ENCODE results near the gene PON2.

Gene PON2

GRCh38 chr7:95430864-95431263 is 4.0 kb downstream of the PON2 start:
- peaks cover 0 to 22% (median 14%) of the 10 kb centered on the region in 4 experiments for H3K4me1 ChIP-seq (ENCODE audit: control extremely low read depth in 1 of 4, control insufficient read depth in 4 of 4, insufficient read depth in 4 of 4, low read length in 3 of 4)
- 67% methylated on average over 1 of the region's 2 CpGs for WGBS (ENCODE audit: insufficient coverage)
- no peaks in the 10 kb centered on the region for H3K9me3 ChIP-seq (ENCODE audit: control extremely low read depth in 1 of 5, control insufficient read depth in 4 of 5, insufficient read depth in 2 of 5, low read depth in 1 of 5, low read length in 4 of 5)
- H3K4me3 ChIP-seq (ENCODE audit: control insufficient read depth in 1 of 7, extremely low read depth in 1 of 7, insufficient read depth in 4 of 7, low read depth in 2 of 7, low read length in 6 of 7): no peak overlapping the region
- POLR2A ChIA-PET: interaction anchor here (0.6 to 0.7 kb wide), 2 partner anchors 14 to 924 kb away, joined by 3 to 4 read pairs; no protein-coding TSS in a partner anchor
- H3K36me3 ChIP-seq (ENCODE audit: control insufficient read depth in 4 of 4, insufficient read depth in 4 of 4, low read length in 3 of 4): peaks cover 0 to 6% (median 1%) of the 10 kb centered on the region in 4 experiments
- DNase-seq: no peak
- no peaks in the 10 kb centered on the region for H3K27me3 ChIP-seq (replicated peaks in 2 of 5; ENCODE audit: control insufficient read depth in 4 of 5, insufficient read depth in 5 of 5, low read length in 4 of 5)
- H3K27ac ChIP-seq (ENCODE audit: insufficient read depth in 1 of 2, low read depth in 1 of 2, low read length in 2 of 2, poor library complexity in 1 of 2, severe bottlenecking in 2 of 2): no peak overlapping the region
- CTCF ChIA-PET: no interaction called here

DNA sequence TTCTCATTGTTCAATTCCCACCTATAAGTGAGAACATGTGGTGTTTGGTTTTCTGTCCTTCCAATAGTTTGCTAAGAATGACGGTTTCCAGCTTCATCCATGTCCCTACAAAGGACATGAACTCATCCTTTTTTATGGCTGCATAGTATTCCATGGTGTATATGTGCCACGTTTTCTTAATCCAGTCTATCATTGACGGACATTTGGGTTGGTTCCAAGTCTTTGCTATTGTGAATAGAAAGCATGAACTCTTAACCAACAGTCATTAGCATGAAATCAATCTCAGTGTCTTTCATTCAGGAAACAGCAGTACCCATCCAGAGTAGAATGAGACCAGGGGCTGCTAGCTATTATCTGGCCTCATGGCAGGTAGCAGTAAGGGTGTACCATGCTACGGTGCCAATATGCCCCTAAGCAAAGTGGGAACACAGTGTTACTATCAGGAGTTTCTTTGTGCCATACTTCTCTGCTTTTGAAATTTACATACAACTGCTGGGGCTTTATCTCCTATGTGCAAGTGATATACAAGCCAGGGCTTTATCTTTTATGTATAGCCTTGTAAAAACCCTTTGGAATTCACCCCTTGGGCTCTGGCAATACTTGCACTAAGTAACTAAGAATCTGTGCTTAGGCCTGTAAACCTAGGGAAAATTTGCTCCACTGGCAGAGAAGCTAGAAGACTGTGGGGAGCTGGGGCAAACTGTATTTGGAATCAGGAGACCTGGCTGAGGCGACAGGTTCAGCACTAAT is 5.4 kb downstream of the PON2 start:
- 100% methylated on average over 1 of the region's 5 CpGs for WGBS (ENCODE audit: insufficient coverage)
- POLR2A ChIA-PET: no interaction called here
- H3K4me1 ChIP-seq (ENCODE audit: control extremely low read depth in 1 of 4, control insufficient read depth in 4 of 4, insufficient read depth in 4 of 4, low read length in 3 of 4): peaks cover 0 to 12% (median 6%) of the 10 kb centered on the region in 4 experiments
- CTCF ChIA-PET: no interaction called here
- peaks cover 0 to under 1% (median 0%) of the 10 kb centered on the region in 5 experiments for H3K9me3 ChIP-seq (ENCODE audit: control extremely low read depth in 1 of 5, control insufficient read depth in 4 of 5, insufficient read depth in 2 of 5, low read depth in 1 of 5, low read length in 4 of 5)
- H3K27ac ChIP-seq (ENCODE audit: insufficient read depth in 1 of 2, low read depth in 1 of 2, low read length in 2 of 2, poor library complexity in 1 of 2, severe bottlenecking in 2 of 2): no peak overlapping the region
- H3K4me3 ChIP-seq (ENCODE audit: control insufficient read depth in 1 of 7, extremely low read depth in 1 of 7, insufficient read depth in 4 of 7, low read depth in 2 of 7, low read length in 6 of 7): no peak overlapping the region
- no peak for DNase-seq
- no peaks in the 10 kb centered on the region for H3K27me3 ChIP-seq (replicated peaks in 2 of 5; ENCODE audit: control insufficient read depth in 4 of 5, insufficient read depth in 5 of 5, low read length in 4 of 5)
- peaks cover 0 to 6% (median 1%) of the 10 kb centered on the region in 4 experiments for H3K36me3 ChIP-seq (ENCODE audit: control insufficient read depth in 4 of 4, insufficient read depth in 4 of 4, low read length in 3 of 4)

DNA sequence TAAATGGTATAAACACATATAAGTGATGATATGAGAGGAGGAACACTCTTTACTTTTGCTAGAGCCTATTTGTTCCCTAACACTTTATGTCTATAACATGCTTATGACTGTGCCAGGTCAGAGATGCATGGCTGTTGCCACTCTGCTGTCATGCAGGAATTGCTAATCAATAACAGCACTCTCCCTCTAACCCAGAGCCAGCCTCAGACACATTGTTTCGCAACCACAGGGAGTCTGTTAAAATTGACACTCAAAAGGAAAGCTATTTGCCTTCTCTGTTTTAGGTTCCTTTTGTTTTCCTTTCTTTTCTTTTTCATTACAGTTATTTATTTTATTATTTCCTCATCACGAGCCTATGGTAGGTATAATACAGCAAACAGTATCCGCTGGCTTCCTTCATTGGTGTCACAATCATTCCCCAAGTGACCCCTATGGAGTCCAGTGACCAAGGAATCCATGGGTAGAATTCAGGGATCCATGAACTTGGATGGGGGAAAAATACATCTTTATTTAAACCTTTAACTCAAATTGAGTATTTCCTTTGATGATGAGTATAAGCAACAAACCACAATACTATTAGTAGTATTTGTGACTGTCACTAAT is 6.8 kb downstream of the PON2 start:
- DNase-seq: no peak
- ChIA-PET POLR2A (no interaction called here), CTCF (interaction anchor here (0.6 to 1.0 kb wide), 2 partner anchors 32 to 350 kb away, joined by 3 read pairs; partner anchors contain the start of gene PON3)
- peaks cover 0 to 4% (median 2%) of the 10 kb centered on the region in 4 experiments for H3K4me1 ChIP-seq (ENCODE audit: control extremely low read depth in 1 of 4, control insufficient read depth in 4 of 4, insufficient read depth in 4 of 4, low read length in 3 of 4)
- H3K36me3 ChIP-seq (ENCODE audit: control insufficient read depth in 4 of 4, insufficient read depth in 4 of 4, low read length in 3 of 4): peaks cover 0 to 17% (median 8%) of the 10 kb centered on the region in 4 experiments
- no peak overlapping the region for H3K4me3 ChIP-seq (ENCODE audit: control insufficient read depth in 1 of 7, extremely low read depth in 1 of 7, insufficient read depth in 4 of 7, low read depth in 2 of 7, low read length in 6 of 7)
- 100% methylated on average over 3 of the region's 3 CpGs for WGBS (ENCODE audit: insufficient coverage)
- H3K9me3 ChIP-seq (ENCODE audit: control extremely low read depth in 1 of 5, control insufficient read depth in 4 of 5, insufficient read depth in 2 of 5, low read depth in 1 of 5, low read length in 4 of 5): peaks cover 0 to 2% (median 0%) of the 10 kb centered on the region in 5 experiments
- H3K27ac ChIP-seq (ENCODE audit: insufficient read depth in 1 of 2, low read depth in 1 of 2, low read length in 2 of 2, poor library complexity in 1 of 2, severe bottlenecking in 2 of 2): no peak overlapping the region
- H3K27me3 ChIP-seq (replicated peaks in 2 of 5; ENCODE audit: control insufficient read depth in 4 of 5, insufficient read depth in 5 of 5, low read length in 4 of 5): no peaks in the 10 kb centered on the region

DNA sequence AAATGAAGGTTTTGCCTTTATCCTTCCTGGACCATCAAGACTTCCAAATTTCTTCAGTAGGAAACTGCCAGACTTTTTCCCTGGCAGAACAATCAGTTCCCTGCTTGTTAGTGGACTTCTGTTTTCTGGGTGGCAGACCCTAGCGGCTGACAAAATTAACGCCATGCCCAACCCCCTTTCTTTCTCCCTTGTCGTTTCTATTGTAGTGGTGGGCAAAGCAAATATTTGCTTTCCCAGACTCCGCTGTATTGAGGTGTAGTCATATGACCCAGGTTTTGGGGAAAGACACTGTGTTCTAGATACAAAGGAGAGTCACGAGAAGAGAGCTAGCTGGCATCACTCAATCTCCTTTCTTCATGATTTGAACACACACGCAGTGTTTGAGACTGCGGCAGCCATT is 7.7 kb downstream of the PON2 start:
- H3K4me3 ChIP-seq (ENCODE audit: control insufficient read depth in 1 of 7, extremely low read depth in 1 of 7, insufficient read depth in 4 of 7, low read depth in 2 of 7, low read length in 6 of 7): no peak overlapping the region
- CTCF ChIA-PET: no interaction called here
- H3K9me3 ChIP-seq (ENCODE audit: control extremely low read depth in 1 of 5, control insufficient read depth in 4 of 5, insufficient read depth in 2 of 5, low read depth in 1 of 5, low read length in 4 of 5): peaks cover 0 to 2% (median 0%) of the 10 kb centered on the region in 5 experiments
- H3K27ac ChIP-seq (ENCODE audit: insufficient read depth in 1 of 2, low read depth in 1 of 2, low read length in 2 of 2, poor library complexity in 1 of 2, severe bottlenecking in 2 of 2): no peak overlapping the region
- POLR2A ChIA-PET: no interaction called here
- H3K36me3 ChIP-seq (ENCODE audit: control insufficient read depth in 4 of 4, insufficient read depth in 4 of 4, low read length in 3 of 4): peaks cover 0 to 17% (median 8%) of the 10 kb centered on the region in 4 experiments
- no peaks in the 10 kb centered on the region for H3K4me1 ChIP-seq (ENCODE audit: control extremely low read depth in 1 of 4, control insufficient read depth in 4 of 4, insufficient read depth in 4 of 4, low read length in 3 of 4)
- no peak for DNase-seq
- 100% methylated on average over 2 of the region's 7 CpGs for WGBS (ENCODE audit: insufficient coverage)
- H3K27me3 ChIP-seq (replicated peaks in 2 of 5; ENCODE audit: control insufficient read depth in 4 of 5, insufficient read depth in 5 of 5, low read length in 4 of 5): no peaks in the 10 kb centered on the region

DNA sequence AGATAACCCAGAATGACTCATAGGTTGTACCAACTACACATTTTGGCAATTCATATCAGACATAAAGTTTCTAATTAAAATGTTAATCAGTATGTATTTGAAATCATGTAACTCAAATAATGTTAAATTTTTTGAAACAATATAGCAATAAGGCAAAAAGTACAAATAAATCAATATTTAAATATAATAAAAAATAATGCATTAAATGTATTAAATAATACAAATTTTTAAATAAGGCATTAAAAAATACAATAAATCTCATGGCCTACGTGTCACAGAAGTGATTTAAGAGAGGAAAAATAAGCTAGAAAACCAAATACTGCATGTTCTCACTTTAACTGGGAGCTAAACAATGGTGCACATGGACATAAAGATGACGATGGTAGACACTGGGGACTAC is 9.1 kb downstream of the PON2 start:
- no peak for DNase-seq
- Histone ChIP-seq H3K27ac (ENCODE audit: insufficient read depth in 1 of 2, low read depth in 1 of 2, low read length in 2 of 2, poor library complexity in 1 of 2, severe bottlenecking in 2 of 2) (no peak overlapping the region), H3K27me3 (replicated peaks in 2 of 5; ENCODE audit: control insufficient read depth in 4 of 5, insufficient read depth in 5 of 5, low read length in 4 of 5) (no peaks in the 10 kb centered on the region), H3K36me3 (ENCODE audit: control insufficient read depth in 4 of 4, insufficient read depth in 4 of 4, low read length in 3 of 4) (peaks cover 2 to 24% (median 12%) of the 10 kb centered on the region in 4 experiments), H3K9me3 (ENCODE audit: control extremely low read depth in 1 of 5, control insufficient read depth in 4 of 5, insufficient read depth in 2 of 5, low read depth in 1 of 5, low read length in 4 of 5) (peaks cover 0 to 2% (median 0%) of the 10 kb centered on the region in 5 experiments), H3K4me1 (ENCODE audit: control extremely low read depth in 1 of 4, control insufficient read depth in 4 of 4, insufficient read depth in 4 of 4, low read length in 3 of 4) (no peaks in the 10 kb centered on the region), H3K4me3 (ENCODE audit: control insufficient read depth in 1 of 7, extremely low read depth in 1 of 7, insufficient read depth in 4 of 7, low read depth in 2 of 7, low read length in 6 of 7) (no peak overlapping the region)
- ChIA-PET POLR2A (no interaction called here), CTCF (no interaction called here)
- WGBS (ENCODE audit: insufficient coverage): no CpG with 5 or more reads among the region's 2 CpGs

DNA sequence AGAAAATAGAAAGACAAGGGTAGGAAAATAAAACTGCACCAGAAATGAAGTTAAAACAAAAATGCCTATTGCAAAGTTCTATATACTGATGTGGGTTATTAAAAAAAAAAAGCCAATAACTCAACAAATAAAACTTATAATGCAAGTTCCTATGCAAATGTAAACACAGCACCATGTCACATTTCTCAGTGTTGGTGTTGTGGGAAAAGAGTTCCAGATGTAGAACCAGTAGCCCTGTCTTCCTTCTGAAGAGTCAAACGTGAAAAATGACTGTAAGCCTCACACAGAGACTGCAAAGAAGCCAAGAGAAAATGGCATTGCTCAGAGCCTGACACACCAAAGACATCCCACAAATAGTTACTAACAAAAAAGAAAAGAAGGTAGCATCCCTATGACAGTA is 10.1 kb downstream of the PON2 start:
- no CpG with 5 or more reads among the region's 1 CpG for WGBS (ENCODE audit: insufficient coverage)
- Histone ChIP-seq H3K27me3 (replicated peaks in 2 of 5; ENCODE audit: control insufficient read depth in 4 of 5, insufficient read depth in 5 of 5, low read length in 4 of 5) (no peaks in the 10 kb centered on the region), H3K27ac (ENCODE audit: insufficient read depth in 1 of 2, low read depth in 1 of 2, low read length in 2 of 2, poor library complexity in 1 of 2, severe bottlenecking in 2 of 2) (no peak overlapping the region), H3K9me3 (ENCODE audit: control extremely low read depth in 1 of 5, control insufficient read depth in 4 of 5, insufficient read depth in 2 of 5, low read depth in 1 of 5, low read length in 4 of 5) (peaks cover 0 to 2% (median 0%) of the 10 kb centered on the region in 5 experiments), H3K4me3 (ENCODE audit: control insufficient read depth in 1 of 7, extremely low read depth in 1 of 7, insufficient read depth in 4 of 7, low read depth in 2 of 7, low read length in 6 of 7) (no peak overlapping the region), H3K36me3 (ENCODE audit: control insufficient read depth in 4 of 4, insufficient read depth in 4 of 4, low read length in 3 of 4) (peaks cover 2 to 26% (median 12%) of the 10 kb centered on the region in 4 experiments), H3K4me1 (ENCODE audit: control extremely low read depth in 1 of 4, control insufficient read depth in 4 of 4, insufficient read depth in 4 of 4, low read length in 3 of 4) (no peaks in the 10 kb centered on the region)
- POLR2A ChIA-PET: no interaction called here
- no peak for DNase-seq
- CTCF ChIA-PET: no interaction called here

DNA sequence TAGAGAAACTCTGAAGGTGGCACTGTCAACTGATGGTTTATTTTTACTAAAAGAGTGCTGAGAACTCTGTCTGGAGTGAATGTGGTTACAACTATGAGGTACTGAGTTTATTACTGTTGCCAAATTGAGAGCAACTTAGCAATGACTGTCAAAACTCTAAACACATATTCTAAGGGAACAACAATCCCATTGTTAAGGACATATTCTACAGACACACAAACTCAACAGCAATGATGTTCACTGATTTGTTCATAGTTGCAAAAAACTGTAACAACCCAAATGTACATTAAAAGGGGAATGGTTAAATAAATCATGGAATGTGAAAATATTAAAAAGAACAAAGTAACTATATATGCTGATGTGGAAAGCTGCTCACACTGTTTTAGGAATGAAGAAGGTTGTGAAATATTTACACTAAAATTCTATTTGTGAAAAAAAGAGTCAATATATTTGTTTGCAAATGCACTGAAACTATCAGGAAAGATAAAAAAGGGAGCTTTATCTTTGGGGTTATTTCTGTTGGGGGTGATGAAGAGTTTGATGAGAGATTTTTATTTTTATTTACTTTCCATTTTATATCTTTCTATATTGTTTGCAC is 12.9 kb downstream of the PON2 start:
- Histone ChIP-seq H3K4me1 (ENCODE audit: control extremely low read depth in 1 of 4, control insufficient read depth in 4 of 4, insufficient read depth in 4 of 4, low read length in 3 of 4) (no peaks in the 10 kb centered on the region), H3K27me3 (replicated peaks in 2 of 5; ENCODE audit: control insufficient read depth in 4 of 5, insufficient read depth in 5 of 5, low read length in 4 of 5) (no peaks in the 10 kb centered on the region), H3K27ac (ENCODE audit: insufficient read depth in 1 of 2, low read depth in 1 of 2, low read length in 2 of 2, poor library complexity in 1 of 2, severe bottlenecking in 2 of 2) (no peak overlapping the region), H3K4me3 (ENCODE audit: control insufficient read depth in 1 of 7, extremely low read depth in 1 of 7, insufficient read depth in 4 of 7, low read depth in 2 of 7, low read length in 6 of 7) (no peak overlapping the region), H3K9me3 (ENCODE audit: control extremely low read depth in 1 of 5, control insufficient read depth in 4 of 5, insufficient read depth in 2 of 5, low read depth in 1 of 5, low read length in 4 of 5) (peaks cover 0 to 2% (median 0%) of the 10 kb centered on the region in 5 experiments), H3K36me3 (ENCODE audit: control insufficient read depth in 4 of 4, insufficient read depth in 4 of 4, low read length in 3 of 4) (peaks cover 2 to 26% (median 12%) of the 10 kb centered on the region in 4 experiments)
- no peak for DNase-seq
- ChIA-PET POLR2A (no interaction called here), CTCF (interaction anchor here (0.8 to 1.5 kb wide), 2 partner anchors 10 to 14 kb away, joined by 3 read pairs; no protein-coding TSS in a partner anchor)

Data from common myeloid progenitor, CD34-positive (primary cell).